Prostate gland (tissue), 1 donor: ENCODE results near the gene FBXW2.

ENCODE experiments used
- POLR2A ChIP-seq: fragments of 450-650 bp; IDR thresholded peaks from one replicate; pipeline ENCODE4 v1.6.1; 2016; ENCODE audit warnings: antibody characterized with exemption, mild to moderate bottlenecking
- POLR2AphosphoS5 ChIP-seq: sonication (generic); formaldehyde crosslinking; IDR thresholded peaks from one replicate; pipeline ENCODE4 v1.6.1; 2017; ENCODE audit warnings: antibody characterized with exemption

GRCh38 chr9:120737416-120738165 is 55.6 kb downstream of the FBXW2 start:
- TF ChIP-seq POLR2A (no peak), POLR2AphosphoS5 (no peak)
